GM18505 (cell line): ENCODE data around the gene MRGPRX2.

Experiments
- ATAC-seq: cut with Tn5 transposase; IDR thresholded peaks from one replicate; pipeline ENCODE4 v1.9.1; 2021; ENCODE audit not compliant: unreplicated experiment
- POLR2A ChIP-seq: IDR thresholded peaks from 4 replicates; pipeline ENCODE4 v1.6.1; 2011; ENCODE audit warnings: borderline replicate concordance; ENCODE audit not compliant: insufficient read depth, insufficient read length; ENCODE audit errors: extremely low read depth

The MRGPRX2 gene

GRCh38 chr11:19013181-19013857 lies 47.2 kb downstream of the MRGPRX2 start:
- ATAC-seq: no peak
- no peak for TF ChIP-seq POLR2A

- TF ChIP-seq POLR2A: no peak
- ATAC-seq: no peak
Observed at GRCh38 chr11:19012636-19013035, 47.9 kb downstream of the MRGPRX2 start.
